ENCODE results near the gene FBXO22. TPM values are rescaled to one million over a fixed set of nuclear protein-coding genes. Genes with fewer than 3 reads are reported as not detected.

Gene FBXO22
- total and polyA plus RNA-seq, 2 of the 8 experiments (the other 6 are each of a cell fraction or from before 2014, with no cell fraction given): 33.2 to 67.3 TPM

- H2BK15ac ChIP-seq (ENCODE audit: low read length): no peak overlapping the region
- no peak overlapping the region for H3K18ac ChIP-seq (ENCODE audit: extremely low read depth, low read length)
- H3K4ac ChIP-seq (replicated peaks; ENCODE audit: insufficient read length, low read depth, low read length): no peak overlapping the region
- H3K4me1 ChIP-seq (replicated peaks in 1 of 4; ENCODE audit: control insufficient read depth in 3 of 4, insufficient read depth in 4 of 4, low read length in 3 of 4): no peaks in the 10 kb centered on the region
- no peaks in the 10 kb centered on the region for H4K20me1 ChIP-seq (replicated peaks in 1 of 2; ENCODE audit: control insufficient read depth in 1 of 2, insufficient read depth in 2 of 2, low read length in 2 of 2)
- no peaks in the 10 kb centered on the region for H3K27me3 ChIP-seq (replicated peaks in 1 of 4; ENCODE audit: control insufficient read depth in 3 of 4, extremely low read depth in 1 of 4, insufficient read depth in 3 of 4, low read length in 3 of 4)
- no peaks in the 10 kb centered on the region for H3K9me3 ChIP-seq (ENCODE audit: insufficient read depth in 2 of 2, low read depth in 1 of 2, low read length in 1 of 2)
- no peaks in the 10 kb centered on the region for H3K36me3 ChIP-seq (ENCODE audit: control insufficient read depth in 2 of 4, insufficient read depth in 4 of 4, low read length in 3 of 4)
- H3K79me1 ChIP-seq (ENCODE audit: low read depth, low read length): no peaks in the 10 kb centered on the region
- H3K14ac ChIP-seq (ENCODE audit: insufficient read length): no peak overlapping the region
- no peak for FAIRE-seq
- H3K4me2 ChIP-seq (ENCODE audit: insufficient read depth in 1 of 2, low read depth in 2 of 2, low read length in 2 of 2): no peak overlapping the region
- no peak for DNase-seq (ENCODE audit: low read depth in 1 of 2, low spot score in 2 of 2)
- no peak overlapping the region for H2BK5ac ChIP-seq (ENCODE audit: low read depth, low read length)
- H2BK12ac ChIP-seq (ENCODE audit: low read depth, low read length): no peak overlapping the region
- H3K56ac ChIP-seq (replicated peaks; ENCODE audit: insufficient read length, low read depth, low read length): no peak overlapping the region
- no peak overlapping the region for H4K8ac ChIP-seq (ENCODE audit: extremely low read depth, insufficient read depth, low read length)
- H3K79me2 ChIP-seq (ENCODE audit: control insufficient read depth in 1 of 2, insufficient read depth in 2 of 2, low read length in 2 of 2): no peaks in the 10 kb centered on the region
- H3K23ac ChIP-seq (ENCODE audit: insufficient read length): no peak overlapping the region
- WGBS, 2 experiments (ENCODE audit: extremely low coverage in 1 of 2, insufficient coverage in 1 of 2, insufficient read length in 1 of 2, insufficient replicate concordance in 2 of 2, low coverage in 1 of 2, low lambda C conversion rate in 2 of 2, missing lambda C conversion rate in 1 of 2): 86% methylated on average over 7 of the region's 7 CpGs; no CpG with 5 or more reads in 1 of the 2 experiments
- no peak overlapping the region for H4K5ac ChIP-seq (ENCODE audit: insufficient read length, low read depth, low read length)
- H3K4me3 ChIP-seq (ENCODE audit: extremely low read depth in 1 of 4, insufficient read depth in 2 of 4, low read depth in 3 of 4, low read length in 4 of 4): no peak overlapping the region
- H3K9ac ChIP-seq (replicated peaks in 1 of 4; ENCODE audit: extremely low read depth in 1 of 4, low read depth in 3 of 4, low read length in 3 of 4): no peak overlapping the region
- peak overlapping the region; percentile 23; the same call in 1 of the 2 replicates for H2AFZ ChIP-seq (ENCODE audit: low read length)
- POLR2A ChIA-PET (ENCODE audit: partially characterized antibody): no interaction called here
- H3K23me2 ChIP-seq (ENCODE audit: low read depth, low read length): no peaks in the 10 kb centered on the region
- CTCF ChIA-PET (ENCODE audit: partially characterized antibody): interaction anchor here (1.0 to 1.7 kb wide), 4 partner anchors 10 to 158 kb away, joined by 3 to 6 read pairs (median 4); no protein-coding TSS in a partner anchor
- H2BK20ac ChIP-seq (ENCODE audit: low read length): no peak overlapping the region
- no peak overlapping the region for H2BK120ac ChIP-seq (replicated peaks; ENCODE audit: low read depth, low read length)
- no peak overlapping the region for H2AK5ac ChIP-seq (ENCODE audit: low read depth, low read length)
- no peak overlapping the region for H4K91ac ChIP-seq (replicated peaks; ENCODE audit: insufficient read length, low read length)
- no peak overlapping the region for H3K27ac ChIP-seq (ENCODE audit: low read depth, low read length)
- TF ChIP-seq E2F6 (IDR thresholded peaks at IDR 0.05): no peak
- TF ChIP-seq HDAC6 (IDR thresholded peaks at IDR 0.05; ENCODE audit: low read depth, low read length): no peak
- TF ChIP-seq ASH2L (IDR thresholded peaks at IDR 0.05; ENCODE audit: low read length): no peak
- TF ChIP-seq SUZ12 (IDR thresholded peaks at IDR 0.05; ENCODE audit: low read length): no peak
- no peak for TF ChIP-seq MAFK (IDR thresholded peaks at IDR 0.05; ENCODE audit: low read depth, low read length)
- TF ChIP-seq SIN3A (conservative IDR thresholded peaks at IDR 0.05 in 1 of 2, IDR thresholded peaks at IDR 0.05 in 1 of 2; ENCODE audit: low read depth in 1 of 2, low read length in 2 of 2): no peak
- no peak for TF ChIP-seq JUND (IDR thresholded peaks at IDR 0.05; ENCODE audit: low read length)
- TF ChIP-seq EGR1 (IDR thresholded peaks at IDR 0.05; ENCODE audit: borderline replicate concordance, low read depth, low read length): no peak
- TF ChIP-seq TAF7 (optimal IDR thresholded peaks at IDR 0.05; ENCODE audit: borderline replicate concordance, low read depth, low read length): no peak
- no peak for TF ChIP-seq POU5F1 (IDR thresholded peaks at IDR 0.05; ENCODE audit: low read depth, low read length)
- no peak for TF ChIP-seq RFX5 (IDR thresholded peaks at IDR 0.05; ENCODE audit: borderline replicate concordance, low read depth, low read length)
- TF ChIP-seq TCF12 (IDR thresholded peaks at IDR 0.05; ENCODE audit: low read depth, low read length): no peak
- no peak for TF ChIP-seq EP300 (IDR thresholded peaks at IDR 0.05; ENCODE audit: borderline replicate concordance in 1 of 2, low read depth in 2 of 2, low read length in 2 of 2)
Observed at GRCh38 chr15:75989875-75990274, 86.2 kb downstream of the FBXO22 start.
